GM19468 (cell line): ENCODE results near the gene ABCA12.

Experiments used
- ATAC-seq: cut with Tn5 transposase; IDR thresholded peaks from one replicate; pipeline ENCODE4 v1.9.1; 2021; ENCODE audit warnings: mild to moderate bottlenecking, moderate library complexity, moderate number of reproducible peaks; ENCODE audit not compliant: unreplicated experiment; ENCODE audit errors: extremely low read depth

Gene ABCA12

GRCh38 chr2:214995926-214996670 is 142.3 kb downstream of the ABCA12 start:
- peak; percentile 98 for ATAC-seq

GRCh38 chr2:214995409-214995808 is 143.0 kb downstream of the ABCA12 start:
- ATAC-seq = peak; percentile 25

- ATAC-seq = no peak
These were observed 145.5 kb downstream of the ABCA12 start for GRCh38 chr2:214992911-214993310.

GRCh38 chr2:214989187-214989586 is 149.2 kb downstream of the ABCA12 start:
- ATAC-seq = no peak

- ATAC-seq = no peak
These were observed 151.2 kb downstream of the ABCA12 start for GRCh38 chr2:214987261-214987660.

GRCh38 chr2:214985619-214986018 is 152.8 kb downstream of the ABCA12 start:
- no peak for ATAC-seq

GRCh38 chr2:214966420-214966819 is 172.0 kb downstream of the ABCA12 start:
- no peak for ATAC-seq

GRCh38 chr2:214960677-214961076 is 177.7 kb downstream of the ABCA12 start:
- no peak for ATAC-seq

- ATAC-seq = no peak
These were observed 191.5 kb downstream of the ABCA12 start for GRCh38 chr2:214946949-214947348.

GRCh38 chr2:214934006-214934405 is 204.4 kb downstream of the ABCA12 start:
- no peak for ATAC-seq

- no peak for ATAC-seq
These were observed 233.8 kb downstream of the ABCA12 start for GRCh38 chr2:214904634-214905033.

- ATAC-seq = no peak
These were observed 234.2 kb downstream of the ABCA12 start for GRCh38 chr2:214904176-214904575.

- no peak for ATAC-seq
These were observed 236.1 kb downstream of the ABCA12 start for GRCh38 chr2:214902286-214902685.

- ATAC-seq = no peak
These were observed 238.7 kb downstream of the ABCA12 start for GRCh38 chr2:214899751-214900150.

- ATAC-seq = no peak
These were observed 242.2 kb downstream of the ABCA12 start for GRCh38 chr2:214896274-214896673.

- no peak for ATAC-seq
These were observed 243.0 kb downstream of the ABCA12 start for GRCh38 chr2:214895469-214895868.

- no peak for ATAC-seq
These were observed 249.1 kb downstream of the ABCA12 start for GRCh38 chr2:214889301-214889700.

GRCh38 chr2:214881647-214882202 is 256.7 kb downstream of the ABCA12 start:
- ATAC-seq = no peak
